PC-3 (cell line): ENCODE data around the gene PPP1R13B. TPM values are rescaled to one million over a fixed set of nuclear protein-coding genes. Genes with fewer than 3 reads are reported as not detected.

Experiments used
- total RNA-seq: library from RNA; depleted of rRNA; stranded (reverse); fragments of >200 nt; gene quantifications from 2 replicates; pipeline ENCODE4 v1.2.3, GENCODE V29; 2014; rRNA removed

PPP1R13B gene
- total RNA-seq, 1 experiment from 2014 or later, result 13.0 TPM

Other genes starting within 250 kb of the PPP1R13B start
- 306 and 466 TPM in 2 replicates for gene KLC1, start 218.4 kb downstream of the PPP1R13B start, total RNA-seq
- 61.3 and 80.3 TPM in 2 replicates for gene XRCC3, start 132.1 kb downstream of the PPP1R13B start, total RNA-seq
- 47.2 and 50.1 TPM in 2 replicates for gene ZFYVE21, start 131.8 kb downstream of the PPP1R13B start, total RNA-seq
- gene TDRD9, start 80.9 kb upstream of the PPP1R13B start, total RNA-seq, result 0.07 and 0.12 TPM in 2 replicates
- gene RD3L, start 95.0 kb upstream of the PPP1R13B start, total RNA-seq, result not detected in 2 replicates
- 0.22 TPM in 1 of 2 replicates, not detected in the other for gene ASPG, start 238.1 kb upstream of the PPP1R13B start, total RNA-seq